ENCODE results near the gene DNAAF1.
A peak's percentile ranks its signal among the peaks of the same experiment; 100 is the strongest.
"Not testable (repeated sequence)": the region's sequence is repeated elsewhere in the genome, so short reads cannot be mapped to it uniquely, and the experiment has no call there.

Gene DNAAF1

DNA sequence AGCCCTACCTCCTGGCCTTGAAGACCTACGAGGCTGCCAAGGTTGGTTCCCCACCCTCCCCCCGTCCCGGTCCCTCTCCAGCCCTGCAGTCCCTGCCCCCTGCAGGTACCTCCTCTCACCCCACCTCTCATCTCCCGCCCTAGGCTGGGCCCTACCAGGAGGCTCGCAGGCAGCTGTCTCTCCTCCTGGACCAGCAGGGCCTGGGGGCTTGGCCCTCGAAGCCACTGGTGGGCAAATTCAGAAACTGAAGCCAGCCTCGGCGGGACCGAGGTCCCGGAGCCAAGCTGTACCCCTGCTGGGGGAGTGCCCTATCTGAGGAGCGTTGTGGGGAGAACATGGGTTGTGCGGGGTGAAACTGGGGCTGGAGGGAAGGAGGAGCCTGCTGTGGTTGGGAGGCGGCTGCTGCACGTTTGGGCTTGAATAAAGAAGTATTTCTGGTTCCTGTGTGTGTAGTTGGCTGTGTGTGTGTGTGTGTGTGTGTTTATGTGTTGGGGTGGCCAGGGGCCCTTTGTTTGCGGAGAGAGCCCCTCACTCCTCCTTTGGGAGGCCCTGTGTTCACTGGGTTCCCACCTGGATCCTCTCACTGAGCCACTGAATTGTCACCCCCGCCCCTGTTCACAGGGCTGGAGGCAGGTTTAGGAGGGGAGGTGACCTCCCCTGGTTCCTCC is 51.8 kb downstream of the DNAAF1 start:
- no peak overlapping the region for H3K4me3 ChIP-seq (ENCODE audit: low read length)
- DNase-seq (ENCODE audit: low read depth, low spot score), result no peak

GRCh38 chr16:84197466-84198128 is 52.5 kb downstream of the DNAAF1 start:
- H3K4me3 ChIP-seq (ENCODE audit: low read length), result no peak overlapping the region
- no peak for DNase-seq (ENCODE audit: low read depth, low spot score)

- DNase-seq (ENCODE audit: low read depth, low spot score), result no peak
- H3K4me3 ChIP-seq (ENCODE audit: low read length), result no peak overlapping the region
Measured at GRCh38 chr16:84198401-84198800, 53.3 kb downstream of the DNAAF1 start.

DNA sequence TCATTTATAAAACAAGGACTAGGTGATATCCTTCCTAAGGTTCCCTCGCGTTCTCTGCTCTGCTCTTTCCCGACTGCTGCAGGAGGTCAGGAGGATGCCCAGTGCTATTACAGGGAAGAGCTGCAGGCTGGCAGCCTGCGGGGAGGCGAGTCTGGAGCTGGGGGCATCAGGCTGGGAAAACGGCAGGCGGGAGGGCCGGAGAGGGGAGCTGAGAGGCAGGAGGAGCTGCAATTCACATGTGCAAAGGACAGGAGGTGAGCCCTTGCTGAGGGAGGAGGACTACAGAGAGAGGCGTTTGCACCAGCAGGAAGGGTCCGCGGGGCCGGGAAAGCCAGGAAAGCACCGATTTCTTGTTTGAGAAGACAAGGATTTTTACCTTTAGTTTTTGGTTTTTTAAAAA is 54.0 kb downstream of the DNAAF1 start:
- no peak overlapping the region for H3K4me3 ChIP-seq (ENCODE audit: low read length)
- DNase-seq (ENCODE audit: low read depth, low spot score), result no peak

DNA sequence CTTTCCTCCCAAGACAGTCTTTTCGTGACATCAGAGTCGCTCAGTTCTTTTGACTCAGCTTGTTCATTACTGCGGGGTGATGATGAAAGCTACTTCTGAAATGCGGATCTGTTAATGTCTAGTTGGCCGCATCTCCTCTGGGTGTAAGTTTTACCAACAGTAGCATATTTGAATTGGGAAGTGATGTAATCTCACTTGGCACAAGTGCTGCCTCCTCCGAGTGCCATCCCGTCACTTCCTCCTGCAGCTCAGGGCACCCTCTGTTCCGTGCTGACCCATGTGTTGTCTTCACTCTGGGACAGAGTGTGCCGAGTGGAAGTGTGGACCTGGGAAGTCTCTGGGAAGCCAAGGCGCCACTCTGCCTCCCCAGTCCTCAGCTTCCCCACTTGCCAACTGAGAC is 54.8 kb downstream of the DNAAF1 start:
- H3K4me3 ChIP-seq (ENCODE audit: low read length), result no peak overlapping the region
- DNase-seq (ENCODE audit: low read depth, low spot score), result no peak

DNA sequence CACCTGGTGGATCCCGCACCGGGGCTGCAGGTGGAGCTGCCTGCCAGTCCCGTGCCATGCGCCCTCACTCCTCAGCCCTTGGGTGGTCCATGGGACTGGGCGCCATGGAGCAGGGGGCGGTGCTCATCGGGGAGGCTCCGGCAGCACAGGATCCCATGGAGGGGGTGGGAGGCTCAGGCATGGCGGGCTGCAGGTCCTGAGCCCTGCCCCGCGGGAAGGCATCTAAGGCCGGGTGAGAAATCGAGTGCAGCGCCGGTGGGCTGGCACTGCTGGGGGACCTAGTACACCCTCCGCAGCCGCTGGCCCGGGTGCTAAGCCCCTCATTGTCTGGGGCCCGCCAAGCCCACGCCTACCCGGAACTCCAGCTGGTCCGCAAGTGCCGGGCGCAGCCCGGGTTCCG is 59.4 kb downstream of the DNAAF1 start:
- not testable (repeated sequence) for DNase-seq (ENCODE audit: low read depth, low spot score); H3K4me3 ChIP-seq (ENCODE audit: low read length)

DNA sequence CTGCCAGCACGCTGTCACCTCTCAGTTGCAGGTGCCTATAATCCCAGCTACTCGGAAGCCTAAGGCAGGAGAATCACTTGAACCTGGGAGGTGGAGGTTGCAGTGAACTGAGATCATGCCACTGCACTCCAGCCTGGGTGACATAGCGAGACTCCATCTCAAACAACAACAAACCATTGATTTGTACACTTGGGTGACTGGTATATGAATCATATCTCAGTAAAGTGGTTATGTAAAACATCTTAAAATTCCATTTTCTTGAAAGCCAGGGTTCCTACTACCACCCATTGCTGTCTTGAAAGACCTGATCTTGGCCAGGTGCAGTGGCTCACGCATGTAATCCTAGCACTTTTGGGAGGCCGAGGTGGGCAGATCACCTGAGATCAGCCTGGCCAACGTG is 60.0 kb downstream of the DNAAF1 start:
- not testable (repeated sequence) for H3K4me3 ChIP-seq (ENCODE audit: low read length); DNase-seq (ENCODE audit: low read depth, low spot score)

DNA sequence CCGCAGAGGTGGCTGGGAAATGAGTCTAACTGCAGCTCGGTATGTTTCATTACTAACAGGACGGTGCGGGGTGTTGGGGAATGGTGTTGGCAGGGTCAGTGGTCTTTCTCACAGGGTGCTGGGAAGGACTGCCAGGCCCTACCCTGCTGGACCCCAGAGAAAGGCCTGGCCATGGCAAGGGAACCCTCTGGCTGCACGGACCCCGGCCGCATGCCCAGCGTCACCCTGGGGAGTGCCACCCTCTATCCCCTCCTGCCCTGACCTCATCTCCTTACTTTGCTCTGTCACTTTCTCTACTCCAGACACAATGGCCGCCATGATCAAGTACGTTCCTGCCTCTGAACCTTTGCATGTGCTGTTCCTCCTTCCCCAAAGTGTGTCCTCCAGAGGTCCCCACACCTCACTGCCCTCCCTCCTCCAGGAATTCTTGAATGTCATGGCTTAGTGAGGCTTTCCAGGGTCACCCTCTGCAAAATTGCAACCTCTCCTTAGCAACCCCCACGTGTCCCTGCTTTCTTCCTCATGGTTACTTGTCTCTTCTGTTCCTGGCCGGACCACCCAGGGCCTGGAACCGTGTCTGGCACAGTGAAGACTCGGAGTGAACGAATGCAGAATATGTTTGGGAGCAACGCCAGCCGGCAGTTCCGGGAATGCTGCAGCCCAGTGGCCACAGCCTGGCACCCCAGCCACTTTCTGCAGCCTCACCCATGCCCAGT is 61.0 kb downstream of the DNAAF1 start:
- DNase-seq (ENCODE audit: low read depth, low spot score), result no peak
- no peak overlapping the region for H3K4me3 ChIP-seq (ENCODE audit: low read length)

DNA sequence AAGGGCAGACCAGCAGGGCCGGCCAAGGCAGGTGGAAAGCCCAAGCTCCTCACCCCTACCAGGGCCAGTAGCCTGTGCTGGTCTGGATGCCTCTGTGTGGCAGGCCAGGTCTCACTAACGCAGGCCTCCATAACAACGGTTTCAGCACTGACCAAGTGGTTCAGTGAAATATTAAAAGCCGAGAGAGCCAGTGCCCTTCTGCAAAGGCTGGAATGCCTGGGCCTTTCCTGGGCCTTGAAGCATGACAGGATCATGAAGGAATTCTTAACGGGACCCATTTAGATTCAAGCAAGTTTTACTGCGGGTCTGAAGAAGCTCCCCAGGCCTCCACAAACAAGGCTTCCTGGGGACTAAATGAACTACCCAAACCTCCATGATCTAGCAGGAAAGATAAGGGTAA is 62.1 kb downstream of the DNAAF1 start:
- H3K4me3 ChIP-seq (ENCODE audit: low read length), result no peak overlapping the region
- DNase-seq (ENCODE audit: low read depth, low spot score), result no peak

- no peak overlapping the region for H3K4me3 ChIP-seq (ENCODE audit: low read length)
- DNase-seq (ENCODE audit: low read depth, low spot score), result no peak
Measured at GRCh38 chr16:84207879-84208278, 62.8 kb downstream of the DNAAF1 start.

DNA sequence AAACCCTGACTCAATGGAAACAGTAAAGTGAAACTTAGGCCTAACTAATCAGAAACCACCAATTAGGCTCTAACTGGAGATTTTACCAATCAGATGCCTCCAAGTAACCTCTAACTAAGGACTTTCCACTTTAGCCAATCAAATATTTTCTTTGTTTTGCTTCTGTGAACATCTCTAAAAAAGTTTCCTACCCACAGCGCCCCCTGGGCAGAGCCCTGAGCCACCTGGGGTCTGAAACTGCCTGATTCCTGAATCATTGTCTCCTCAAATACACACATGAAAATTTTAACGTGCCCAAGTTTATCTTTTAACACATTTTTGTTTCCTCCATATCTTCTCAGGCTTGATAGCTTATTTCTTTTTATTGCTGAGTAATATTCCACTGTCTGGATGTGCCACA is 64.9 kb downstream of the DNAAF1 start:
- DNase-seq (ENCODE audit: low read depth, low spot score), result peak; percentile 17
- no peak overlapping the region for H3K4me3 ChIP-seq (ENCODE audit: low read length)

GRCh38 chr16:84212154-84212553 is 67.0 kb downstream of the DNAAF1 start:
- no peak overlapping the region for H3K4me3 ChIP-seq (ENCODE audit: low read length)
- no peak for DNase-seq (ENCODE audit: low read depth, low spot score)

- H3K4me3 ChIP-seq (ENCODE audit: low read length), result no peak overlapping the region
- DNase-seq (ENCODE audit: low read depth, low spot score), result no peak
Measured at GRCh38 chr16:84212631-84213030, 67.5 kb downstream of the DNAAF1 start.

GRCh38 chr16:84214451-84215066 is 69.5 kb downstream of the DNAAF1 start:
- H3K4me3 ChIP-seq (ENCODE audit: low read length), result no peak overlapping the region
- no peak for DNase-seq (ENCODE audit: low read depth, low spot score)

GRCh38 chr16:84215531-84215930 is 70.4 kb downstream of the DNAAF1 start:
- DNase-seq (ENCODE audit: low read depth, low spot score), result no peak
- no peak overlapping the region for H3K4me3 ChIP-seq (ENCODE audit: low read length)

- not testable (repeated sequence) for H3K4me3 ChIP-seq (ENCODE audit: low read length); DNase-seq (ENCODE audit: low read depth, low spot score)
Measured at GRCh38 chr16:84216144-84216543, 71.0 kb downstream of the DNAAF1 start.

DNA sequence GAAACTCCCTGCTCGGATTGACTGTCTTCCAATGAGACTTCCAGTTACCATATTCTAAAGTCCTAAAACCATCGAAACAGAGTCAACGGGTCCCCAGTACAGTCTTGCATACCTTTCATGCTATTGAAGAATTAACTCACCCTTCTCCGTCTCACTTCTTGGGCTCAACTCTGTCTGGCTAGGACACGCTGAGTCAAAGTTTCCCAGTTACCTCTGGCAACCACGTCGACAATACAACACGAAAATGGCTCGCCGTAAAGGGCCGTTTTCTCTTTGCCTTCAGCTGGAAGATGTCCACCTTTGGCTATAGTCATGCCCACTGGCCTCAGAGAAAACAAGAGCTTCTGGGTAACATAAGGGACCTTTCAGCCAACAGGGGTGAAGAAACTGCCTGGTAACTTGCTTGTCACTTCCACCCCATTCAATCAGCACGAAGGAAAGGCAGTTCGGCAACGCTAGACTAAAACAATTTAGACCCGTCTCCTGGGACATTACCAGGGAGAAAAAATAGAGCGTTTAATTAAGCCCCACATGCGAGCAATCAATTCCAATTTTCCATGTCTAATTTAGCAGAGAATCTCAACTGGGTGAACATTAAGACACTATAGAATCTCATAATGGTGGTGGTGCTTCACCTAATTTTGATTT is 73.2 kb downstream of the DNAAF1 start:
- no peak for DNase-seq (ENCODE audit: low read depth, low spot score)

DNA sequence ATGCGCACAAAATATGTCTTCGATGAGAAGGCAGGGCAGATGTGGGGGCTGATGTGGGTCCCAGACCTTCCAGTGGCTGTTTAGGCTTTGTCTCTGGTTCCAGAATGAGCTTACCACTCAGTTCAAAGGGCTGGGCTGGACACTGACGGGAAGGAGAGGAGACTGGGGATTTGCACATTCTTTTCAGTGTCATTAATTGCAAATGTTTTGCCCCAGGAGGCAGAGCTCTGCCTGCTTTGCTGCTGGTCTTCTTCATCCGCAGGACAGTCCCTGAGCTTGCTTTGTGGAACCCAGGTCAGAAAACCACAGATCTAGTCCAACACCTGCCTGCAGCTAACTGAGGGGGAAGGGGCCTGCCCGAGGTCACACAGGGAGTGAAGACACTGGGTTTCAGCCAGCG is 73.8 kb downstream of the DNAAF1 start:
- no peak overlapping the region for H3K4me3 ChIP-seq (ENCODE audit: low read length)
- DNase-seq (ENCODE audit: low read depth, low spot score), result no peak

More for the DNA sequence above, 73.2 kb downstream of the DNAAF1 start:
- H3K4me3 ChIP-seq (ENCODE audit: low read length), result no peak overlapping the region

DNA sequence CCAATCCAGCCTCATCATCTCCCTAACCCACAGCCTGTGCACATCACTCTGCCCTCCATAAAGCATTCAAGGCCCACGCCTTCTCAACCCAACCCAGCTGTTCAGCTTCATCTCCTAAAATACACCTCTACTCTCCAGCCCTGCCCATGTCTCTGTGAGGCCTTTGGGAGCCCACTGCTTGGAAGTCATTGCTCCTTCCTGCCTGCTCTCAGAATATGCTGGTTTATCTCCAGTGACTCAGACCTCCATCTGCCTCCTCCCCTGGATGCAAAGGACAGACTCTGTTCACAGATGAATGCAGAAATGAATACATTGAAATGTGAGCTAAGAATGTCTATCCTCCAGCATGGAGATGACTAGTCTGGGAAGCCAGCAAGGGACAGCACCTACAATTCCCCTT is 75.7 kb downstream of the DNAAF1 start:
- DNase-seq (ENCODE audit: low read depth, low spot score), result no peak
- no peak overlapping the region for H3K4me3 ChIP-seq (ENCODE audit: low read length)

DNA sequence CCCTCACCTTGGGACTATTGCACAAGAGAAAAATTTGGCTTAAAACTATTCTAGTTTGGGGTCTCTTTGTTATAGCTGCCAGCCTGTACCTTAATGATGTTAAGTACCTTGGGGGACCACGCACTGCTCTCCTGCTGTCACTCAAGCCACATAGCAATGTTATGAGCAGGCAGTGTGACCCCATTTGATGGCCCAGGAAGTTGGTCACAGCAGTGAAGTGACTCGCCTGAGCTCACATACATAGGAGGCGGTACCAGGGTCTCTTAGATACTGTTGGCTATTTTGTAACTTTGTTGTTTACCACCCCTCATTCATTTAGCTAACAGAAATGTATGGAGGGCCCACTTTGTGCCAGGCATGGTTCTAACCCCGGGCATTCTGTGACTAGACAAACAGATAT is 78.3 kb downstream of the DNAAF1 start:
- H3K4me3 ChIP-seq (ENCODE audit: low read length), result no peak overlapping the region
- DNase-seq (ENCODE audit: low read depth, low spot score), result no peak
